ENCODE results near the gene TFAP2A.

TFAP2A gene

DNA sequence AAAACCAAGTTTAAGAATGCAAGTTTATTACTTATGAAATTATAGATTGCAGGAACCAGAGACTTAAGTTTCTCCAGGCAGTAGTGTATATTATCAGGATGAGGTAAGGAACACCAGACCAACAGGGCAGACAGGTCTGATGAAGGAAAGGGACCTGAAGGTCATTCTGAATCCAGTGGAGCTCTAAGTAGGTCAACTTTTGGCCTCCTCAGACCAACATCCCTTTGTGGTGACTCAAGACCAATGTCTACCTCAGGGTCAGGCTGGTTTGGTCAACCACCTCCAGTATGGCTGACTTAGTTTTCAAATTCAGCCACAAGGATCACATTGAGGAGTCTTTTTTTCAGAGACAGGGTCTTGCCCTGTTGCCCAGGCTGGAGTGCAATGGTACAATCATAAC, 38.7 kb upstream of the TFAP2A start:
- TF ChIP-seq, protein P1, sequence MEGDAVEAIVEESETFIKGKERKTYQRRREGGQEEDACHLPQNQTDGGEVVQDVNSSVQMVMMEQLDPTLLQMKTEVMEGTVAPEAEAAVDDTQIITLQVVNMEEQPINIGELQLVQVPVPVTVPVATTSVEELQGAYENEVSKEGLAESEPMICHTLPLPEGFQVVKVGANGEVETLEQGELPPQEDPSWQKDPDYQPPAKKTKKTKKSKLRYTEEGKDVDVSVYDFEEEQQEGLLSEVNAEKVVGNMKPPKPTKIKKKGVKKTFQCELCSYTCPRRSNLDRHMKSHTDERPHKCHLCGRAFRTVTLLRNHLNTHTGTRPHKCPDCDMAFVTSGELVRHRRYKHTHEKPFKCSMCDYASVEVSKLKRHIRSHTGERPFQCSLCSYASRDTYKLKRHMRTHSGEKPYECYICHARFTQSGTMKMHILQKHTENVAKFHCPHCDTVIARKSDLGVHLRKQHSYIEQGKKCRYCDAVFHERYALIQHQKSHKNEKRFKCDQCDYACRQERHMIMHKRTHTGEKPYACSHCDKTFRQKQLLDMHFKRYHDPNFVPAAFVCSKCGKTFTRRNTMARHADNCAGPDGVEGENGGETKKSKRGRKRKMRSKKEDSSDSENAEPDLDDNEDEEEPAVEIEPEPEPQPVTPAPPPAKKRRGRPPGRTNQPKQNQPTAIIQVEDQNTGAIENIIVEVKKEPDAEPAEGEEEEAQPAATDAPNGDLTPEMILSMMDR (conservative IDR thresholded peaks at IDR 0.05; ENCODE audit: control insufficient read depth, insufficient read depth, low read depth, low read length): no peak
- H3K4me3 ChIP-seq (ENCODE audit: control insufficient read depth, low read depth, low read length): no peak overlapping the region
- no peak for DNase-seq (ENCODE audit: low read depth)

DNA sequence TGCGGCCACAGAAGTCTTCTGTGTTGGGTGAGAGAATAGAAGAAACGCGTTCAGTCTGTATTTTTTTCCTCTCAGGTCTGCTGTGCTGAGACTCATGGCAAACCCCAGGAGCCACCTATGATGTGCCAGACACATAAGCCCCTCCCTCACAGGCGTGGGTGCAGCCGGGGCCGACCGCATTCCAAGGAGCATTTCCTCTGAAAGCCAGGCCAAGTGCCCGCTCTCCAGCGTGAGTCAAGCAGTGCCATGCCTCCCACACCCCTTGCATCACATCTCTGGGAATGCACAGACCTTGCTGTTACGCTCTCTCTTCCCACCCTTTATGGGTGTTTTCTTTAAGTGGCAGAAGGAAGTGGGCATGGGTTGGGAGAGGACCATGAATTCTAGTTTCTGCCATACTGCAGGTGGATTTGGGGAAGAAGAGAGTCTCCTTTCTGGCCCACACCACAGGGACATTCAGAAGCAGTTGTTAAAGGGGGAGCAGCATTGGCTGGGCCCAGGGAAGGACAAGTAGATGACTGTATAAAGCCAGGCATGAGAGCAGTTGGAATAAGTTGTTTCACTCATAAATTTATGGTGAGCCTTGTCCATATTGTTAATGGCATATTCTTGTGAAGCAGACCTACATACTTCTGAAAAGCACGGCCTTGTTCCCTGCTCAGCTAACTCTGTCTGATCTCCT, 37.1 kb upstream of the TFAP2A start:
- TF ChIP-seq, protein P1 (conservative IDR thresholded peaks at IDR 0.05; ENCODE audit: control insufficient read depth, insufficient read depth, low read depth, low read length): no peak
- no peak overlapping the region for H3K4me3 ChIP-seq (ENCODE audit: control insufficient read depth, low read depth, low read length)
- peak; percentile 30 for DNase-seq (ENCODE audit: low read depth)

DNA sequence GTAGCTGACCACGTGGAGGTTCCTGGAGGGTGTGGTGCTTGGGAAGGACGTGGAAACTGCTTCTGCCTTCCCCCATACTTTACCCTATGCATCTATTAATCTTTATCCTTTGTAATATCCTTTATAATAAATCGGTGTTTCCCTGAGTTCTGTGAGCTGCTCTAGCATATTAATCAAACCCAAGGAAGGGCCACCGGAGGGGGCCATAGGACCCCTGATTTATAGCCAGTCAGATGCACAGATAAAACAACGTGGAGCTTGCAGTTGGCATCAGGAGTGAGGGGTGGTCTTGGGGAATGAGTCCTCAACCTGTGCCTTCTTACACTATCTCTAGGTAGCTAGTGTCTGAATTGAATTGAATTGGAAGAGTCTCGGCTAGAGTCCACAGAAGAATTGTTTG, 36.5 kb upstream of the TFAP2A start:
- no peak for DNase-seq (ENCODE audit: low read depth)
- TF ChIP-seq, protein P1 (conservative IDR thresholded peaks at IDR 0.05; ENCODE audit: control insufficient read depth, insufficient read depth, low read depth, low read length): no peak
- no peak overlapping the region for H3K4me3 ChIP-seq (ENCODE audit: control insufficient read depth, low read depth, low read length)

DNA sequence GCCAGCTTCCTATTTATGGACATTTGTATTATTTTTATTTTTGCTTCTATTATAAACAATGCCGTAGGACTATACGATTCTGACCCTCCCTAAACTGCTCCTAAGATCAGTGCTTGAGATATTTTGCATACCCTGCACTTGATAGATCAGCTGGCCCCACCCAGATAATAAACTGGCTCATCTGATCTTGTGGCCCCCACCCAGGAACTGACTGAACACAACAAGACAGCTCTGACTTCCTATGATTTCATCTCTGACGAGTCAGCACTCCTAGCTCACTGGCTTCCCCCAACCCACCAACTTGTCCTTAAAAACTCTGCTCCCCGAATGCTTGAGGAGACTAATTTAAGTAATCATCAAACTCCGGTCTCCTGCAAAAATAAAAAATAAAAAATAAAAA, 34.9 kb upstream of the TFAP2A start:
- DNase-seq (ENCODE audit: low read depth): no peak
- H3K4me3 ChIP-seq (ENCODE audit: control insufficient read depth, low read depth, low read length): no peak overlapping the region
- TF ChIP-seq, protein P1 (conservative IDR thresholded peaks at IDR 0.05; ENCODE audit: control insufficient read depth, insufficient read depth, low read depth, low read length): no peak

DNA sequence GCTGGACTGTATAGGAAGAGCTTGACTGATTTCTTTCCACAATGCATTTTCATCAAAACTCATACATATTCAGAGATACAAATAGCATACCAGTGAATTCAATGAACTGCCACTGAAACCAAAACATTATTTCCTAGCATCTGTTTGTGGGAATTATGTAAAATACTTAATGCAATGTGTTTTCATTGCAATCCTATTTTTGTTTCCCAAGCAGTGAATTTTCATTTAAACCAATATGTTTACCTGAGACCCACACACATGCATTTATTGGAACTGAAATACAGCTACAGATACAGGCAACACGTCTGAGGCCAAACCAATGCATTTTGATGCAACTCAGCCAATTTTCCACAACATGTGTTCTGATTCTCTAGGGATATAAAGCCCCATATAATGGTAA, 33.2 kb upstream of the TFAP2A start:
- no peak overlapping the region for H3K4me3 ChIP-seq (ENCODE audit: control insufficient read depth, low read depth, low read length)
- TF ChIP-seq, protein P1 (conservative IDR thresholded peaks at IDR 0.05; ENCODE audit: control insufficient read depth, insufficient read depth, low read depth, low read length): no peak
- no peak for DNase-seq (ENCODE audit: low read depth)

DNA sequence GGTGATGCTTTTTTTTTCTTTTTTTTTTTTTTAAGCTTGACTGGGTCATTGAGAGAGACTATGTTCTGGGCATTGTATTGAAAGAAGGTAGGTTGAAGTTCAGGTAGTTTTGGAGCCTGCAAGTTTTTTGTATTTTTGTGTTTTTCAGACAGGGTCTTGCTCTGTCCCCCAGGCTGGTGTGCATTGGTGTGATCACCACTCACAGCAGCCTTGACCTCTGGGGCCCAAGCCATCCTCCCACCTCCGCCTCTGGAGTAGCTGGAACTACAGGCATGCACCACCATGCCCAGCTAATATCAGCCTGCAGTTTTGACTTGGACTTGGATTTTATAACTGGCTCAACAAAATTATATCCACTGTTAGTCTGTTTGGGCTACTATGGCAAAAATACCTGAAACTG, 31.7 kb upstream of the TFAP2A start:
- H3K4me3 ChIP-seq (ENCODE audit: control insufficient read depth, low read depth, low read length): no peak overlapping the region
- TF ChIP-seq, protein P1 (conservative IDR thresholded peaks at IDR 0.05; ENCODE audit: control insufficient read depth, insufficient read depth, low read depth, low read length): no peak
- DNase-seq (ENCODE audit: low read depth): no peak

DNA sequence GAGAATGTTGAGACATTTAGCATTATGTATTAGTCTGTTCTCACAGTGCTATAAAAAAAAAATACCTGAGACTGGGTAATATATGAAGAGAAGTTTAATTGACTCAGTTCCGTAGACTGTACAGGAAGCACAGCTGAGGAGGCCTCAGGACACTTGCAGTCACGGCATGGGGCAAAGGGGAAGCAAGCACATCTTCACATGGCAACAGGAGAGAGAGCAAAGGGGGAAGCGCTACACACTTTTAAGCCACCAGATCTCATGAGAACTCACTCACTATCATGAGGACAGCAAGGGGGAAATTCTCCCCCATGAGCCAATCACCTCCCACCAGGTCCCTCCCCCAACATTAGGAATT, 26.8 kb upstream of the TFAP2A start:
- no peak for DNase-seq (ENCODE audit: low read depth)
- no peak overlapping the region for H3K4me3 ChIP-seq (ENCODE audit: control insufficient read depth, low read depth, low read length)
- TF ChIP-seq, protein P1 (conservative IDR thresholded peaks at IDR 0.05; ENCODE audit: control insufficient read depth, insufficient read depth, low read depth, low read length): no peak
